Bronchial epithelial cell (primary cell): ENCODE data around the gene DOCK8. TPM values are rescaled to one million over a fixed set of nuclear protein-coding genes. Genes with fewer than 3 reads are reported as not detected.

ENCODE experiments used
- DNase-seq: peaks from one replicate; pipeline ENCODE4 v3.0.0-alpha.2; 2010; ENCODE audit warnings: low read depth
- FAIRE-seq: peaks from 2 replicates; lab custom pipeline; 2011; peaks lifted over from hg19 to GRCh38; lab: Jason Lieb, UNC
- H3K27me3 ChIP-seq: 2 replicates; pipeline ENCODE4 v1.5.1; 2011; ENCODE audit warnings: low read length; ENCODE audit not compliant: control insufficient read depth, insufficient read depth
- H3K36me3 ChIP-seq: 2 replicates; pipeline ENCODE4 v1.5.1; 2011; ENCODE audit warnings: low read length; ENCODE audit not compliant: control insufficient read depth, insufficient read depth
- H3K4me3 ChIP-seq: 2 replicates; pipeline ENCODE4 v1.5.1; 2011; ENCODE audit warnings: mild to moderate bottlenecking, low read depth, low read length, control low read depth
- total RNA-seq: library from RNA; depleted of rRNA; stranded (reverse); fragments of >200 nt; gene quantifications from 2 replicates; pipeline ENCODE4 v1.2.1, GENCODE V29; 2014
- TF ChIP-seq, protein P1 (sequence below): IDR thresholded peaks from 2 replicates; pipeline ENCODE4 v1.5.1; 2011; ENCODE audit warnings: mild to moderate bottlenecking, moderate library complexity, low read length, control low read depth, inconsistent platforms; ENCODE audit not compliant: insufficient read depth, severe bottlenecking

Gene DOCK8
- total RNA-seq, 1 donor from 2014 or later, result 0.26 TPM

GRCh38 chr9:446074-446699 lies 231.5 kb downstream of the DOCK8 start:
- TF ChIP-seq, protein P1, sequence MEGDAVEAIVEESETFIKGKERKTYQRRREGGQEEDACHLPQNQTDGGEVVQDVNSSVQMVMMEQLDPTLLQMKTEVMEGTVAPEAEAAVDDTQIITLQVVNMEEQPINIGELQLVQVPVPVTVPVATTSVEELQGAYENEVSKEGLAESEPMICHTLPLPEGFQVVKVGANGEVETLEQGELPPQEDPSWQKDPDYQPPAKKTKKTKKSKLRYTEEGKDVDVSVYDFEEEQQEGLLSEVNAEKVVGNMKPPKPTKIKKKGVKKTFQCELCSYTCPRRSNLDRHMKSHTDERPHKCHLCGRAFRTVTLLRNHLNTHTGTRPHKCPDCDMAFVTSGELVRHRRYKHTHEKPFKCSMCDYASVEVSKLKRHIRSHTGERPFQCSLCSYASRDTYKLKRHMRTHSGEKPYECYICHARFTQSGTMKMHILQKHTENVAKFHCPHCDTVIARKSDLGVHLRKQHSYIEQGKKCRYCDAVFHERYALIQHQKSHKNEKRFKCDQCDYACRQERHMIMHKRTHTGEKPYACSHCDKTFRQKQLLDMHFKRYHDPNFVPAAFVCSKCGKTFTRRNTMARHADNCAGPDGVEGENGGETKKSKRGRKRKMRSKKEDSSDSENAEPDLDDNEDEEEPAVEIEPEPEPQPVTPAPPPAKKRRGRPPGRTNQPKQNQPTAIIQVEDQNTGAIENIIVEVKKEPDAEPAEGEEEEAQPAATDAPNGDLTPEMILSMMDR, result no peak
- H3K27me3 ChIP-seq, result no peaks in the 10 kb centered on the region
- peak; percentile 16 for DNase-seq
- no peaks in the 10 kb centered on the region for H3K36me3 ChIP-seq
- H3K4me3 ChIP-seq, result no peak overlapping the region
- FAIRE-seq, result peak; percentile 28

- TF ChIP-seq, protein P1, result no peak
- no peak overlapping the region for H3K4me3 ChIP-seq
- peak; percentile 97 for DNase-seq
These were observed 232.8 kb downstream of the DOCK8 start for GRCh38 chr9:447230-448025.

GRCh38 chr9:450057-450456 lies 235.4 kb downstream of the DOCK8 start:
- FAIRE-seq (no peak), DNase-seq (peak; percentile 37)
- H3K36me3 ChIP-seq, result no peaks in the 10 kb centered on the region
- no peak overlapping the region for H3K4me3 ChIP-seq
- no peaks in the 10 kb centered on the region for H3K27me3 ChIP-seq
- TF ChIP-seq, protein P1, result no peak

More at GRCh38 chr9:447230-448025, 232.8 kb downstream of the DOCK8 start:
- peak; percentile 97 for FAIRE-seq
- Histone ChIP-seq H3K36me3 (no peaks in the 10 kb centered on the region), H3K27me3 (no peaks in the 10 kb centered on the region)

DNA sequence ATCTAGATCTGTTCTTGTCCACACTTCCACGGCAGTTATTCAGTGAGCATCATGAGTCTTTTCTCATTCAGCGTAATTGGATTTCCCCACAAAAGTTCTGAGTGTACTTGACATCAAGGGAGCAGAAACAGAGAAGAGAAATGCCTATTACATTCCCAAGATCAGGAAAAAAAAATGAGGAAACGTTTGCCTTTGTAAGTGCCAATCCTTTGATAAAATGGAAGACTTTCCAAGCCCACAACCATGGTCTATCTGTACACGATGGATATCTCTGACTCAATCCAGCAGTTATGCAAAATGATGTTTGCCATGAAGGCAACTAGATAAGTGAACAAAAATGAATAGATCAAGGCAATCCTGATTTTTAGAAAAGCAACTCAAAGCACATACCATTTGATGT lies 235.9 kb downstream of the DOCK8 start:
- H3K27me3 ChIP-seq, result no peaks in the 10 kb centered on the region
- DNase-seq, result no peak
- no peak for FAIRE-seq
- no peaks in the 10 kb centered on the region for H3K36me3 ChIP-seq
- TF ChIP-seq, protein P1, result no peak
- H3K4me3 ChIP-seq, result no peak overlapping the region

- TF ChIP-seq, protein P1, result no peak
- no peaks in the 10 kb centered on the region for H3K36me3 ChIP-seq
- H3K27me3 ChIP-seq, result no peaks in the 10 kb centered on the region
- no peak for FAIRE-seq
- H3K4me3 ChIP-seq, result no peak overlapping the region
- no peak for DNase-seq
These were observed 239.2 kb downstream of the DOCK8 start for GRCh38 chr9:453832-454231.
